Activated T-cell treated with anti-CD3 and anti-CD28 coated beads for 24 hours (primary cell): ENCODE results near the gene ZNF112.
"Not testable (repeated sequence)": the region's sequence is repeated elsewhere in the genome, so short reads cannot be mapped to it uniquely, and the experiment has no call there.

Experiments used
- DNase-seq: peaks from one replicate; pipeline ENCODE4 v3.0.0-alpha.2; 2020; ENCODE audit warnings: low read depth

ZNF112 gene

GRCh38 chr19:44356383-44357111, at the start of gene ZNF112:
Gene ZNF112, minus strand, starts transcription at chr19:44356680. Its CDS starts 16,141 bp downstream, at chr19:44340539.
- DNase-seq: peak; percentile 6

GRCh38 chr19:44401139-44402115, 44.9 kb upstream of the ZNF112 start, which contains the start of gene ZNF285:
Gene ZNF285, minus strand, starts transcription at chr19:44401608. Its CDS starts 4,395 bp downstream, at chr19:44397213.
- DNase-seq: peak; percentile 71

- DNase-seq: not testable (repeated sequence)
Measured at GRCh38 chr19:44389268-44389667, 32.8 kb upstream of the ZNF112 start.

- no peak for DNase-seq
Measured at GRCh38 chr19:44374789-44375188, 18.3 kb upstream of the ZNF112 start.

GRCh38 chr19:44371815-44372480, 15.5 kb upstream of the ZNF112 start:
- no peak for DNase-seq

- DNase-seq: no peak
Measured at GRCh38 chr19:44367024-44367423, 10.5 kb upstream of the ZNF112 start.

GRCh38 chr19:44346556-44346955, 9.9 kb downstream of the ZNF112 start:
- DNase-seq: no peak

GRCh38 chr19:44345959-44346358, 10.5 kb downstream of the ZNF112 start:
- no peak for DNase-seq

- no peak for DNase-seq
Measured at GRCh38 chr19:44344255-44344654, 12.2 kb downstream of the ZNF112 start.

GRCh38 chr19:44341794-44342193, 14.7 kb downstream of the ZNF112 start:
- DNase-seq: no peak

GRCh38 chr19:44334639-44335038, 21.8 kb downstream of the ZNF112 start:
- DNase-seq: not testable (repeated sequence)

- no peak for DNase-seq
Measured at GRCh38 chr19:44332145-44332544, 24.3 kb downstream of the ZNF112 start.

GRCh38 chr19:44315883-44316282, 40.6 kb downstream of the ZNF112 start:
- no peak for DNase-seq

GRCh38 chr19:44313231-44313630, 43.2 kb downstream of the ZNF112 start:
- no peak for DNase-seq

GRCh38 chr19:44308011-44308410, 48.5 kb downstream of the ZNF112 start:
- no peak for DNase-seq

- DNase-seq: no peak
Measured at GRCh38 chr19:44306283-44306682, 50.2 kb downstream of the ZNF112 start.

GRCh38 chr19:44305457-44305856, 51.0 kb downstream of the ZNF112 start:
- no peak for DNase-seq

- DNase-seq: peak; percentile 73
Measured at GRCh38 chr19:44304659-44305193, 51.8 kb downstream of the ZNF112 start, which contains the start of gene ZNF235. Gene ZNF235, minus strand, starts transcription at chr19:44305025. Its CDS starts 1,621 bp downstream, at chr19:44303404.

- DNase-seq: no peak
Measured at GRCh38 chr19:44303976-44304568, 52.4 kb downstream of the ZNF112 start.

- DNase-seq: no peak
Measured at GRCh38 chr19:44303320-44303719, 53.2 kb downstream of the ZNF112 start.

- DNase-seq: no peak
Measured at GRCh38 chr19:44284968-44285367, 71.5 kb downstream of the ZNF112 start.
